GM10248 (cell line): ENCODE measurements around the gene PNPLA6.

Experiments used
- CTCF ChIA-PET: fragments of 300-600 bp; sonication (Branson Sonifier 250); formaldehyde crosslinking; extraction: SDS; loops from one replicate; lab custom pipeline; 2021; ENCODE audit warnings: antibody characterized with exemption; lab: Yijun Ruan, JAX
- POLR2A ChIA-PET: fragments of 350-650 bp; sonication (Branson Sonifier 250); formaldehyde crosslinking; extraction: SDS; loops from one replicate; lab custom pipeline; 2020; ENCODE audit warnings: antibody characterized with exemption; lab: Yijun Ruan, JAX
- DNase-seq: peaks from one replicate; pipeline ENCODE4 v3.0.0; 2012; ENCODE audit errors: extremely low spot score
- CTCF ChIP-seq: IDR thresholded peaks from 2 replicates; pipeline ENCODE4 v1.5.1; 2012; ENCODE audit warnings: mild to moderate bottlenecking, low read depth; ENCODE audit errors: extremely low read depth, missing control alignments, control extremely low read depth

The PNPLA6 gene

GRCh38 chr19:7545300-7545699, 9.8 kb downstream of the PNPLA6 start:
- ChIA-PET POLR2A (no interaction called here), CTCF (interaction anchor here (1.2 to 1.6 kb wide), 3 partner anchors 9 to 23 kb away, joined by 3 to 7 read pairs (median 3); partner anchors contain the start of gene MCOLN1)
- no peak for TF ChIP-seq CTCF
- DNase-seq, result no peak

- ChIA-PET CTCF (interaction anchor here (1.2 to 1.6 kb wide), 2 partner anchors 9 to 22 kb away, joined by 3 to 7 read pairs; no protein-coding TSS in a partner anchor), POLR2A (no interaction called here)
- DNase-seq, result no peak
- no peak for TF ChIP-seq CTCF
Measured at GRCh38 chr19:7545904-7546303, 10.4 kb downstream of the PNPLA6 start.

- TF ChIP-seq CTCF, result no peak
- ChIA-PET POLR2A (no interaction called here), CTCF (interaction anchor here (1.6 kb wide), 1 partner anchor 21 kb away, joined by 7 read pairs; no protein-coding TSS in a partner anchor)
- no peak for DNase-seq
Measured at GRCh38 chr19:7547159-7547558, 11.6 kb downstream of the PNPLA6 start.

- no peak for TF ChIP-seq CTCF
- ChIA-PET CTCF (interaction anchor here (2.2 kb wide), 1 partner anchor 19 kb away, joined by 10 read pairs; no protein-coding TSS in a partner anchor), POLR2A (no interaction called here)
- no peak for DNase-seq
Measured at GRCh38 chr19:7549429-7550148, 14.1 kb downstream of the PNPLA6 start.

- ChIA-PET CTCF (interaction anchor here (2.2 kb wide), 1 partner anchor 18 kb away, joined by 10 read pairs; no protein-coding TSS in a partner anchor), POLR2A (no interaction called here)
- TF ChIP-seq CTCF, result no peak
- DNase-seq, result no peak
Measured at GRCh38 chr19:7550169-7550770, 14.8 kb downstream of the PNPLA6 start.

- no peak for TF ChIP-seq CTCF
- ChIA-PET POLR2A (no interaction called here), CTCF (interaction anchor here (1.5 to 2.2 kb wide), 2 partner anchors 17 kb away, joined by 7 to 10 read pairs; no protein-coding TSS in a partner anchor)
- DNase-seq, result peak; percentile 56
Measured at GRCh38 chr19:7550987-7551761, 15.7 kb downstream of the PNPLA6 start.
